NOMO-1 treated with dmso at 0.1 percent for 144 hours (cell line): ENCODE results near the gene BIRC7.

Experiments used
- DNase-seq: peaks from one replicate; lab custom pipeline; 2025; ENCODE audit not compliant: unreplicated experiment; lab: John Stamatoyannopoulos, UW

The BIRC7 gene

GRCh38 chr20:63235399-63235983, at the start of gene BIRC7:
TSS of gene BIRC7 (plus strand) at chr20:63235905. CDS start at chr20:63236097, 192 bp downstream.
- DNase-seq, result no peak

GRCh38 chr20:63186084-63186483, 49.6 kb upstream of the BIRC7 start:
- no peak for DNase-seq

GRCh38 chr20:63186528-63187316, 49.0 kb upstream of the BIRC7 start:
- no peak for DNase-seq

DNA sequence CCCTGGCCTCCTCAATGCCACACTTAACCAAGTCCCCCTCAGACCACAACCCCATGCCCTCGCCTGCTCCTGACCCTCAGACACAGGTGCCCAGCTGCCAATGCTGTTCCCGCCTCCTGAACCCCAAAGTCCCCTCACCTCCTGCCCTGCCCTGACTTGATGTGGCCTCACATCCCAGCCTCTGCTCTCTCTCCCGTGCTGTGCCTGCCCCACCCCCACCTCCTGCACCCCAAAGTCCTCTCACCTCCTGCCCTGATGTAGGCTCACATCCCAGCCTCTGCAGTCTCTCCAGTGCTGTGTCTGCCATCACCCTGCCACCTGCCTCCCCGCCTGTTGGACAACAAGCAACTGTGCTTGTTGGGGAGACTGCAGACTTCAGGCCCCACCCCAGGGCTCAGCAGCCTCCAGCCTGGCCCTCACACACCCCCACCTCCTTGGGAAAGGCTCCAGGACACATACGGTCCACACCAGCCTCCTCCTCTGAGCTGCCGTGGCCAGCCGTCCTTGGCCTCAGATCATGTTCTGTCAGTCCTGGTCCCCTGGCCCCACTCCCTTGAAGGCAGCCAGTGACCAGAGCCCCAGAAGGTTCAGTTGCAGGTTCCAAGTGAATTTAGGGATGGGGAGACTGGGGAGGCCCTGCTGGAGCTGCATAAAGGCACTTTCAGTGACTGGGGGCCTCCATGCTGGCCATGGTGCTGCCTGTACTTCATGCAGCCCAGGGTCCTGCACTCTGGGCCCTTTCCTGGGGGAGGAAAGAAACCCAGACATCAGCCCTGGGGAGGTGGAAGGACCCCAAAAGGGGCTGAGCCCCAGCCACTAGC, 48.2 kb upstream of the BIRC7 start:
- DNase-seq, result no peak

DNA sequence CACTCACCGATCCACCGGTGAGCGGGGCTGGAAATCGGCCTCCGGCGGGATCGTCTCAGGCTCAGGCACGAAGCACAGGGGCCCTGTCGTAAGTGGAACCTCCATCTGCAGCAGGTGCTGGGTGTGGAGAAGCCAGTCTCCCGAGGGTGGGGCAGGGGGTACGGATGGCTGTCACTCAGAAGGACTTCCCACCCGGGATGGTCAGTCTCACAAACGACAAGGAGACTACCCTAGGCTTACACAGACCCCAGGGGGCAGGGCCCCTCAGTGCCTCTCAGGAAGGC, 47.6 kb upstream of the BIRC7 start:
- no peak for DNase-seq

- DNase-seq, result no peak
Observed at GRCh38 chr20:63188641-63189321, 46.9 kb upstream of the BIRC7 start.

DNA sequence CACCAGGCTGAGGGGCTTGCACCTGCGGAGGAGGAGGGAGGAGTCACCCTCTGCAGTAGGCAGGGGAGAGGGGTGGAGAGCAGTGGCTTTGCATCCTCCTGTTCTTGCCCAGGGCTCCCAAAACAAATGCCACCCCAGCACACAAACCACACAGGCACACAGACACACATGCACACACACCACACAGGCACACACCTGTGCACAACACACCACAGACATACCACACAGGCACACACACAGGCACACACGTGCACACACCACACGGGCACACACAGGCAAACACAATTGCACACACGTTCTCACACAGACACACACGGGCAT, 46.4 kb upstream of the BIRC7 start:
- DNase-seq, result no peak

DNA sequence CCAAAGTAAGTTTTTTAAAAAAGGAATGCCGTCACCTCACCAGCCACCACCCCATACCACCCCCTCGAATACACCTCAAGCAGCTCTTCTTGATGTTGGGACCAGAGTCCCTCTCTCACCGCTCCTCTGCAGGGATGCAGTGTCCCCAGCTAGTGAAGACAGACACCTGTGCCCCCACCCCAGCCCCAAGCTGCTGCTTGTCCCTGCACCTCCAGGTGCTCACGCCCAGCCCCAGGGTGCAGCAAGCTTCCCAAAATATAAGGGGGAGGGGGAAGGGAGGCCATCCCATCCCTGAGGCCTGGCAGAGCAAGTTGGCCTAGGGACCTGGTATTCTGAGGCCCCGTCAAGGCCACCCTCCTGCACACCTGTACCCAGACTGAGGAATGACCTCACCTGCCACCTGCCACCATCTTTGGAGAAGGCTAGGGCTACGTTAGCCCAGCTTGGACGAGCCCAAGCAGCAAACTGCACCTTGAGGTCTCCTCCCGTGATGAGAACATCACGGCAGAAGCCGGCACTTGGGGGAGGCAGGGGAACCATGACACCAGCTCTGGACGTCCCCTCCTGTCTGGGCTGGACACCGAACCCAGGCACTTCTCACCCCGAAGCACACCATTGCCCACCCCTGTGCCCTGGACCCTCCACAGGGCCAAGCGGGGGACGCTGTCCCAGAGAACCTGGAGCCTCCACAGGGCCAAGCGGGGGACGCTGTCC, 45.7 kb upstream of the BIRC7 start:
- no peak for DNase-seq

GRCh38 chr20:63190828-63191227, 44.9 kb upstream of the BIRC7 start:
- no peak for DNase-seq

DNA sequence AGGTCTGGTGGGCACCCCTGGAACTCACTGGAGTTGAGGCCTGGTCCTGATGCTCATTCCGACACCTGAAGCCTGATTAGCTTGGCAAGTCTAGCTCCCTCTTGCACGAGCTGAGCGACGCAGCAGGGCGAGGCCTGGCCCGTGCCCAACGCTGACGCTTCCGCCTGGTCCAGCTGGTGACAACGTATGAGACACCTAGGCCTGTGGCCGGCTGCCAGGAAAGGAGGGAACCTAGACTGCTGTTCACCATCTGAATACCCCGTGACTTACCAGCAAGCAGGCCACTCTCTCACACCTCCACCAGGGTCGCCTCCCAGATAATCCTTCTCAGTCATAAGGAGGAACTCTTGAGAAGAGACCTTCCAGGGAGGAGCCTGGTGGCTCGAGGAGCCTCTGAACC, 44.3 kb upstream of the BIRC7 start:
- DNase-seq, result no peak

DNA sequence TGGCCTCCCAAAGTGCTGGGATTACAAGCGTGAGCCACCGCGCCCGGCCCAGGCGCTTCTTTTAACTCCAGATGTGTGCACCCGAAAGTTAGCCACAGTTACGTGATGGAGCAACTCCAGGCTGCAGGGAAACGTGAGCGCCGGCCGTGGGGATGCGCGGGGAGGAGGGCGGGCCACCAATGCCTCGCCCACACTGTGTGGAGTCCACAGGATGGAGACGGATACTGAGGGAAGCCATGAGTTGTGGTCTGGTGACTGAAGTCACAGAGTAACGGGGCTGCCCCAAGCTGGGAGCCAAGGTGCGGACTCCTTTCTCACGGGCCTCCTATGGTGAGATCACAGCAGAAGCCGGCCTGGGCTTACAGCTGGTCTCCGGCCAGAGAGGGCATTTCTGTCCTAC, 43.0 kb upstream of the BIRC7 start:
- no peak for DNase-seq

DNA sequence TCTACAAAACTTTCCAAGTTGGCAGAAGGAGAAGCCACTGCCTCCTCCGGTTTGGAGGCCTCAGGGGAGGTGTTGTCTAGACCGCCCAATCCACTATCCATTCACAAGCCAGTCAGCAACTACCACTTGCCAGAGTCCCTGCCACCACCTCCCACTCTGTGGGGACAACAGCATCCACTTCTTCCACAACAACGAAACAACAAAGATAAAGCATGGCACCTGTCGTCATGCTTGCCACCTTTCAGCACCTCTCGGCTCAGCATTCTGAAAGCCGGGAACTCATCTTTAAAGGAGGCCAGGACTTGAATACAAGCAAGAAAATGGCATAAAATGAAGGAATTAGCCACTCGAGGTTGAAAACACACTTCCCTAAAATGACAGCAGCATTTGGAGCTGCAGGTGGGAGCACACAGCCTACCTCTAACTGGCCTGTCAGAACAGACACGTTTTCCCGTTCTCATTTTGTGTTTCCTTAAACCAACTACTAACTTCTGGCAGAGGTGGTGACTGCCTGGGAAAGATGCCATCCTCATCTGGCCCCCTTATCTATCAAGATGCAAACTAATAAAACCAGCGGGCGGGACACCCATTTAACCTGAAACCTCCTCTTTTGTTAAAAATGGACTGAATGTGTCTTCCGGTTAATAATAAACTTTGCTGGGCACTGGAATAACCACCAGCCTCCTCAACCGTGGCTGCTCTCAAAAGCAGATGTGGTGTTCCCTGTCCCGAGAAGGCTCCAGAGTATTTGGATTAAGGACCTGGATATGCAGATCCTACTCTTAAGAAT, 41.5 kb upstream of the BIRC7 start:
- DNase-seq, result no peak

DNA sequence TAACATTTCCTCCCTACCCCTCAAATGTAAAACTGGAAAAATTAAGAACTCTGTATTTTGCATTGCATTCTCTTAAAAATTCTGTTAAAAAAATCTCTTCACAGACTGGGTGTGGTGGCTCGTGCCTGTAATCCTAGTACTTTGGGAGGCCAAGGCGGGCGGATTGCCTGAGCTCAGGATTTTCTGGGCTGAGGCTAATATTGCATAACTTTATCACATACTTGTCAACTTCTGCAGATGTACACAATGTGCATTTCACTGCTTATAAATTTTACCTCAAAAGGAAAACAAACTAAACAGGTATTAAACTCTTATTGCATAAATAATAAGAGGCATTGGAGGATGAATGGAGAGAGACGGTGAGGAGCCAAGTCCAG, 40.9 kb upstream of the BIRC7 start:
- DNase-seq, result no peak

GRCh38 chr20:63196768-63197470, 38.8 kb upstream of the BIRC7 start:
- no peak for DNase-seq

DNA sequence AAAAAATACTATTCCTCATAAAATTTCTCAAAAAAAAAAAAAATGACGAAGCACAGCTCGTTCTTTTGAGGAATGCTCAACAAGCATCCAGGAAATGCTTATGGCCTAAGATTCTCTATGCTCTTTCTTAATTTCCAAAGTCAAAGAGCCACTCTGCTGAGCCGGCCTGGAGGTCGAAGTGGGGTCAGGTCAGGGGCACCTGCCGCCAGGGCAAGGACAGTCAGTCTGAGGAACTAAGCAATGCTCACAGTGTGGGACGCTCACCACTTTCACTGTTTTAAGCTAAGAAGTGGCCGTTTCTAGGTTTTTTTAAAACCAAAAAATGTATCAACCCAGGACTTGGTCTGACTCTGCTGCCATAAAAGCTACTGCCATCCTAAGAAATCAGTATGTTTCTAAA, 37.1 kb upstream of the BIRC7 start:
- DNase-seq, result no peak

DNA sequence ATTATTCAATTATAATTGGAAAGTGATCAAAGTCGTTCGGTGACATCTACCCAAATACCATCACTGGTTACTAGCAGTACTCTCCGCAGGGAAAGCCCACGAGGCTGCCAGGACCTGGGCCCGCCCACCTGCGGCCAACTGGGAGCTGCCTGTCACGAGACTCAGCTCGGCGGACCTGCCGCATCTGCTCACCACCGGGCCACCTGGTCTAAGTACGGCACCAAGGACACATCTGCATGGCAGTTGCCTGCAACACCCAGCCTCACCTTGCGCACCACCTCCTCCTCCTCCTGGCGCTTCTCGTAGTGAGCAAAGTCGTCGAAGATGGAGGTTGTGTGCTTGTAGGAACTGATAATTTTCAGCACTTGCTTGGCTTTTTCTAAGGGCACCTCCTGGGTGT, 33.7 kb upstream of the BIRC7 start:
- DNase-seq, result no peak

- no peak for DNase-seq
Observed at GRCh38 chr20:63202811-63203526, 32.7 kb upstream of the BIRC7 start.

DNA sequence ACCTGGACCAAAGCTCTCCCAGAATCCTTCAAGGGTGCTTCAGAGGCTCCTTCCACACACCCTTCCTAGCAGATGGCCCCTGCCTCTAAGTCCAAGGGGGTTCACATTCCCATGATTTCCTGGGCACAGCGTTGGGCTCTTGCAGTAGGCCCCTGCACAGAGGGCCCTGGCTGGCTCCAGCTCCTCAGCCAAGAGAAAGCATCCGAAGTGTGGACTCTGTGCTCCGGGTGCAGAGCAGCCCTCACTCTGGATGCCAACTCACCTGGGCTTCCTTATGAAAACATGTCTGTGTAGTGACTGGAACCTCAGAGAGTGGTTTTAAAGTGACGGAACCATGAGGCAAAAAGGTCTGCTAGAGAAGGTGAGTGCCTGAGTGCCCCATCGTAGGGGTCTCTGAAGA, 31.3 kb upstream of the BIRC7 start:
- no peak for DNase-seq

- DNase-seq, result no peak
Observed at GRCh38 chr20:63205896-63206295, 29.8 kb upstream of the BIRC7 start.
